SJCRH30 (cell line): Measurements from ENCODE around the gene PLB1. TPM values are rescaled to one million over a fixed set of nuclear protein-coding genes. Genes with fewer than 3 reads are reported as not detected.
A peak's percentile ranks its signal among the peaks of the same experiment; 100 is the strongest.

ENCODE experiments used
- DNase-seq, 2 experiments: peaks; one replicate each; pipeline ENCODE4 v3.0.0-alpha.2; 2015 to 2020
- H3K27ac ChIP-seq: fragments of 250-450 bp; sonication (Bioruptor Pico); 2 replicates; pipeline ENCODE4 v1.5.1; 2020; ENCODE audit warnings: mild to moderate bottlenecking, moderate library complexity
- H3K27me3 ChIP-seq: fragments of 250-450 bp; sonication (Bioruptor Pico); 2 replicates; pipeline ENCODE4 v1.5.1; 2020; ENCODE audit warnings: mild to moderate bottlenecking, moderate library complexity
- H3K36me3 ChIP-seq: fragments of 250-450 bp; sonication (Bioruptor Pico); 2 replicates; pipeline ENCODE4 v1.5.1; 2020; ENCODE audit warnings: mild to moderate bottlenecking, moderate library complexity
- H3K4me1 ChIP-seq: fragments of 250-450 bp; sonication (Bioruptor Pico); 2 replicates; pipeline ENCODE4 v1.5.1; 2020; ENCODE audit warnings: mild to moderate bottlenecking, moderate library complexity
- H3K4me3 ChIP-seq: fragments of 250-450 bp; sonication (Bioruptor Pico); 2 replicates; pipeline ENCODE4 v1.5.1; 2020; ENCODE audit warnings: mild to moderate bottlenecking, moderate library complexity
- H3K9me3 ChIP-seq: fragments of 250-450 bp; sonication (Bioruptor Pico); replicated peaks from 2 replicates; pipeline ENCODE4 v1.5.1; 2020; ENCODE audit warnings: mild to moderate bottlenecking, moderate library complexity
- total RNA-seq: library from RNA; depleted of rRNA; stranded (reverse); fragments of >200 nt; shearing (Covaris generic); gene quantifications from 2 replicates; pipeline ENCODE4 v1.2.3, GENCODE V29; 2014

PLB1 gene
- total RNA-seq, 1 experiment from 2014 or later: 0.61 TPM

DNA sequence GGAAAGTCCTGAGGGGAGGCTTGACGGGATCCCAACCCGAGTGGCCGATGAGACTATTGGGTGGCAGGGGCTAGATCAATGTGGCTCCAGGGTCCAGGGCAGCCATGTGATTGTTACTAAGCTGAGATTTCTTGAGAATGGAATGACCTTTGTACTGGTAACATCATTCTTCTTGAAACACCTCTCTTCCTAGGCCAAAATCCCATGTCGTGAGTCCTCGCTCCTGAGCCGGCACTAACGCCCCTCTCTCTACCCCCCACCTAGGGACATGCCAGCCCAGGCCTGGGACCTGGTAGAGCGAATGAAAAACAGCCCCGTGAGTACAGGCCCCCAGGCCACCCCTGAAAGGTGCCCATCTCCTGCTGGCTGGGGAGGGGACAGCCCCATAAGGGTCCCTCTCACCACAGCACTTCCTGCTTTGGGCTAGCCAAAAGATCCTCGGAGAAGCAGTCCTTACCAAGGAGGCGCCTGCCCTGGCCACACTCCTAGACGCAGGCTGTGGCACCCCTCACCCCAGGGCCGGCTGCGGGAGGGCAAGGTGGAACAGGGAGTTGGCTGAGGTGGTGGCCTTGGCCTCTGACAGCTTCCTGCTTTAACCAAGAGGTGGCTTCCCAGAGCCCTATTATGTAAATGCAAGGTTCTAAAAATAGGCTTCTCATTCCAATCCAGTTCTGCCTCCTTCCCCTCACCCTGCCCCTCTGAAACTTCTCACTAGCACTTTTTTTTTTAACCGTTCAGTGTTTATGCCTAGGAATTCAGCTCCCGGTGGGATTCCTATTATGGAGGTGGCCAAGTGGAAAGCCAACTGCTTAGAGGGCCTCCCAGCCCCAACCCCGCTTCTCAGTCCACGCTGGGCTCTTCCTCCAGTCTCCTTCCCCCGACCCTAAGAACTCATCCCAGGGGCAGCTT is 129.2 kb downstream of the PLB1 start:
- DNase-seq: peak in 1 of 2 experiments; percentile 60
- H3K36me3 ChIP-seq: no peaks in the 10 kb centered on the region
- H3K4me3 ChIP-seq: peak overlapping the region; percentile 26
- peaks cover 47% of the 10 kb centered on the region for H3K4me1 ChIP-seq
- peak overlapping the region; percentile 38; the same call in 1 of the 2 replicates for H3K27ac ChIP-seq
- H3K9me3 ChIP-seq: no peaks in the 10 kb centered on the region
- H3K27me3 ChIP-seq: no peaks in the 10 kb centered on the region

DNA sequence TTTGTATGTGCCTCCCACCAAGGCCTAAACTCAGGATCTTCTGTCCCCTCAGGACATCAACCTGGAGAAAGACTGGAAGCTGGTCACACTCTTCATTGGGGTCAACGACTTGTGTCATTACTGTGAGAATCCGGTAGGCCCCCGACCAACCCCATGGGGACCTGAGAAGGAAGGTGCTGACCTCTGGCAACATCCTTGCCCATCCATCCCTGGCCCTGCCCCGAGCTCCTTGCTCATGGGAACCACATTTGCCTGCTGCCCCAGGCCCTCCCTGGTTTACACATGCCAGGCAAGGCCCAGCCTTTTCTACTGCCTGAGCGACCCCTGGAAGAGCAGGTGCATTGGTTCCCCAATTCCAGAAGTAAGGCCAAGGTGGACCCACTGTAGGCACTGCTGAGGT is 130.5 kb downstream of the PLB1 start:
- Histone ChIP-seq H3K9me3 (no peaks in the 10 kb centered on the region), H3K27me3 (no peaks in the 10 kb centered on the region), H3K4me3 (no peak overlapping the region), H3K36me3 (no peaks in the 10 kb centered on the region), H3K4me1 (peaks cover 41% of the 10 kb centered on the region), H3K27ac (peak overlapping the region; percentile 51)
- DNase-seq: no peak

DNA sequence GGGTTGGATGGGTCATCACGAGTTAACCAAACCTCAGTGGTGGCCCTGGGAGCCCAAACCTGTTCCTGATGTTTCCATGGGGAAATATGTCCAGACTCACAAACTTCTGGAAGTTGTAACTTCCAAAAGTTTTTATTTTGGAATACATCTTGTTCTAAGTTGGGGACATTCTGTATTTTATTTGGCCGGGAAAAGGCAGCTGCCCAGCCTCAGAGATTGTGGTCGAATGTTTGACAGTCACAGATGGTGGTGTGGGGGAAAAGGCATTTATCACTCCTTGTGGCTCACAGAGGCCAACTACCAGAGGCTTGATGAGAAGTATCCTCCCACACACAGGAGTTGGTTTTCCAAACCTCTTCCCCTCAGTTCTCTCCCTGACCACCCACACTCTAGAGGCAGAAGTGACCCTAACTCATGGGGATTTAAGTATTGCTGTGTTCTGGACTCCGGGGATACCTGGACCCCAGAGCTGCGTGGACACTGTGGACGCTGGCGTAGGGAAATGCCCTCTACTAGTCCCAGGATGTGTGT is 131.1 kb downstream of the PLB1 start:
- H3K27ac ChIP-seq: peak overlapping the region; percentile 51
- peak; percentile 83 to 93 for DNase-seq
- no peak overlapping the region for H3K4me3 ChIP-seq
- H3K36me3 ChIP-seq: no peaks in the 10 kb centered on the region
- H3K9me3 ChIP-seq: no peaks in the 10 kb centered on the region
- peaks cover 36% of the 10 kb centered on the region for H3K4me1 ChIP-seq
- no peaks in the 10 kb centered on the region for H3K27me3 ChIP-seq

- no peaks in the 10 kb centered on the region for H3K9me3 ChIP-seq
Measured at GRCh38 chr2:28627722-28628480, 132.0 kb downstream of the PLB1 start.

GRCh38 chr2:28628506-28628905 is 132.6 kb downstream of the PLB1 start:
- Histone ChIP-seq H3K27me3 (no peaks in the 10 kb centered on the region), H3K4me3 (no peak overlapping the region), H3K4me1 (peaks cover 37% of the 10 kb centered on the region), H3K36me3 (no peaks in the 10 kb centered on the region), H3K9me3 (no peaks in the 10 kb centered on the region), H3K27ac (no peak overlapping the region)
- no peak for DNase-seq

More at GRCh38 chr2:28627722-28628480, 132.0 kb downstream of the PLB1 start:
- peak in 1 of 2 experiments; percentile 48 for DNase-seq
- Histone ChIP-seq H3K27ac (peak overlapping the region; percentile 51; the same call in 1 of the 2 replicates), H3K4me3 (no peak overlapping the region), H3K27me3 (no peaks in the 10 kb centered on the region), H3K4me1 (peaks cover 36% of the 10 kb centered on the region), H3K36me3 (no peaks in the 10 kb centered on the region)

- Histone ChIP-seq H3K9me3 (no peaks in the 10 kb centered on the region), H3K4me3 (no peak overlapping the region), H3K36me3 (no peaks in the 10 kb centered on the region), H3K4me1 (peaks cover 40% of the 10 kb centered on the region), H3K27ac (no peak overlapping the region), H3K27me3 (no peaks in the 10 kb centered on the region)
- no peak for DNase-seq
Measured at GRCh38 chr2:28628987-28629386, 133.1 kb downstream of the PLB1 start.

- H3K27me3 ChIP-seq: no peaks in the 10 kb centered on the region
- no peak overlapping the region for H3K4me3 ChIP-seq
- H3K4me1 ChIP-seq: peaks cover 35% of the 10 kb centered on the region
- no peak overlapping the region for H3K27ac ChIP-seq
- H3K36me3 ChIP-seq: no peaks in the 10 kb centered on the region
- H3K9me3 ChIP-seq: no peaks in the 10 kb centered on the region
- no peak for DNase-seq
Measured at GRCh38 chr2:28629910-28630309, 134.1 kb downstream of the PLB1 start.

DNA sequence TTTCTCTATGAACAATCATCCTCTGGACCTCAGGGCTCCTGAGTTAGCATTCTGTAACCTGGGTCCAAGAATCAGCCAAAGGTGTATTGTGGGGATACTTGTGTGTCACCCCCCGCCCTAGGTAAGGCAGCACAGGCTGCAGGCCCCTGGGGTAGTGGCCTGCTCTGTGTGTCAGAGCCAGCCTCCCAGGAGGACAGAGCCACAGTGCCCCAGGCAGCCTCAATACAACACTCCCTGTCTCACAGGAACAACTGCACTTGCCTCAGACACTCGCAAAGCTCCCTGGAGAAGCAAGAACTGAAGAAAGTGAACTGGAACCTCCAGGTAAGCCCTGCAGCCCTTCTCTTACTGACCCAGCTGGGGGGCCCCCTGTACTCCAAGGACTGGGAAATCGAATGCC is 134.5 kb downstream of the PLB1 start:
- H3K4me3 ChIP-seq: no peak overlapping the region
- H3K27me3 ChIP-seq: no peaks in the 10 kb centered on the region
- no peak for DNase-seq
- no peaks in the 10 kb centered on the region for H3K36me3 ChIP-seq
- H3K9me3 ChIP-seq: no peaks in the 10 kb centered on the region
- peaks cover 31% of the 10 kb centered on the region for H3K4me1 ChIP-seq
- no peak overlapping the region for H3K27ac ChIP-seq

DNA sequence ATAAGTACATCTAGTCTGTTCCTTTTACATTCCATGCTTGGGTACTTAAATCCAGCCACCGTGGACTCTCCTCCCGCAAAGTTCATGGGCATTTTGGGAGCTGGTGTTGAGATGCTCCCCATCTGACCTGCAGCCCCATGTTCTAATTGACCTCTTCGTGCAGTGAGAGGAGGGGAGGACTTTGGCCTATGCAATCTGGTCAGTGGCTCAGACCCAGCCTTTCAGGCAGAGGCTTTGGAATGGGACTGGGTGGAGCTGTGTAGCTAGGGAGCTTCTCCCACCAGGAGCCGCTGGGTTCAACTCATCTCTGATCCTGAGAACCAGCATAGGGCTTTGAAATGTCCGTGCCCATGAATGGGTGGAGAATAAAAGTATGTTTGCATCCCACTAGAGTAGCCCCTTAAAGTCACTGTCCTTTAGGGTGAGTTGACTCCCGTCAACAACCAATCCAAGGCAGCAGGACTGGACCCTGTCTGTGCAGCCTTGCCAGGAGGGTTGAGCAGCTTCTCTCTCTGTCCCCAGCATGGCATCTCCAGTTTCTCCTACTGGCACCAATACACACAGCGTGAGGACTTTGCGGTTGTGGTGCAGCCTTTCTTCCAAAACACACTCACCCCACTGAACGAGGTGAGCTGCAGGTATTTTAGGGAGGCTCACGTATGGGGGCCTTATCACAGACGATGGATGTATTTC is 135.8 kb downstream of the PLB1 start:
- Histone ChIP-seq H3K27me3 (no peaks in the 10 kb centered on the region), H3K4me1 (peaks cover 27% of the 10 kb centered on the region), H3K4me3 (no peak overlapping the region), H3K27ac (no peak overlapping the region), H3K36me3 (no peaks in the 10 kb centered on the region), H3K9me3 (no peaks in the 10 kb centered on the region)
- no peak for DNase-seq

GRCh38 chr2:28632791-28633190 is 136.9 kb downstream of the PLB1 start:
- Histone ChIP-seq H3K4me3 (no peak overlapping the region), H3K9me3 (no peaks in the 10 kb centered on the region), H3K36me3 (no peaks in the 10 kb centered on the region), H3K27me3 (no peaks in the 10 kb centered on the region), H3K4me1 (peaks cover 22% of the 10 kb centered on the region), H3K27ac (no peak overlapping the region)
- no peak for DNase-seq

DNA sequence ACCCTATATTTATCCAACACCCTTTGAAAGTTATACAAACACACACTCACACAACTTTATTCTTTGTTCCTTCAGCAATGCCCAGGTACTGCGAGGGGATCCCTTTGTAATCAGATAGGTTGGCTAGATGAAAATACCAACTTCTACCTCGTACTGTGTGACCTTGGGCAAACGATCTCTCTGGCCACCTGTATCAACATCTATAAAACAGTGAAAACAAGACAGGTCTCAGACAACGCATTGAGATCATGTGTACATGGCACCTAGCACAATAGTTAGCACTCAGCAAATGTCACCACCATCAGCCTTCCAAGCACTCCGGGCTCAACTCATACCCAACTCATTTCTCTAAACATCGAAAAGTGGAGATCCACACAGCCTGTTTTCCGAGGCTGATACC is 137.3 kb downstream of the PLB1 start:
- Histone ChIP-seq H3K27ac (no peak overlapping the region), H3K9me3 (no peaks in the 10 kb centered on the region), H3K4me1 (peaks cover 20% of the 10 kb centered on the region), H3K4me3 (no peak overlapping the region), H3K27me3 (no peaks in the 10 kb centered on the region), H3K36me3 (no peaks in the 10 kb centered on the region)
- DNase-seq: no peak

DNA sequence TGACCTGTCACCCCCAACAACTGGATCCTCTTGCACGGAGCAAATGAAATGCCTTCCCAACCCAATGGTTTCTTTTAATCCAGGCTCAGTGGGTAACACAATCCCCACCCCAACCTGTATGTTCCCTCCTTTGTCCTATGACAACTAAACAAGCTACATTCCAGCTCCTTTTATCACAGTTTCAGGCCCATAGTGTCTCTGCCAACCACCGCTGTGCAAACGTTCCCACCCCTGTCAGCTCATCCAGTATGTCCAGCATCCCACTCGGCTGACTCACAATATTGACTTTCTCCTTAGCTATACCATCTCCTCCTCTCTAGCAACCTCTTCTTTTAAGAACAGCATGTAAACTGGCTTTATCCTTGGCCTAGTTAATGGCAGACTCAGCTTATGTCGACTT is 137.9 kb downstream of the PLB1 start:
- DNase-seq: peak in 1 of 2 experiments; percentile 39
- Histone ChIP-seq H3K9me3 (no peaks in the 10 kb centered on the region), H3K27ac (no peak overlapping the region), H3K4me3 (no peak overlapping the region), H3K27me3 (no peaks in the 10 kb centered on the region), H3K4me1 (peaks cover 20% of the 10 kb centered on the region), H3K36me3 (no peaks in the 10 kb centered on the region)

DNA sequence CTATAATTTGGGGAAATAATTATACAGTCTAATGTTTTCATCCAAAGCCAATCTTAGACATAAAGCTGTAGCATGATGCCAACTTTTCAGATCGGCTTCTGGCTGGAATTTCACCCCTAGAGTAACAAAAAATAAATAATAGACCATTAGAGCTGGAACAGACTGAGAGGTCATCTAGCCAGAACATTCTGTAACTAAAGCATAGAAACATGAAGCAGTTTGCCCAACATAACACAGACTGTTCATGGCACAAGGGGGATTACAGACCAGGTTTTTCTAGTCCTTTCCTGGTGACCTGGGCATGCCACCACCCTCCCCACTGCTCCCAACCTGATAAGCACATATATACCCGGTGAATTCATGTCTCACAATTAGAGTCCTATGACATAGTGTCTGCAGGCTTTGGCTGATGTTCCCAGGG is 139.3 kb downstream of the PLB1 start:
- Histone ChIP-seq H3K4me1 (peaks cover 24% of the 10 kb centered on the region), H3K27me3 (no peaks in the 10 kb centered on the region), H3K4me3 (no peak overlapping the region), H3K36me3 (no peaks in the 10 kb centered on the region), H3K27ac (no peak overlapping the region), H3K9me3 (no peaks in the 10 kb centered on the region)
- no peak for DNase-seq

DNA sequence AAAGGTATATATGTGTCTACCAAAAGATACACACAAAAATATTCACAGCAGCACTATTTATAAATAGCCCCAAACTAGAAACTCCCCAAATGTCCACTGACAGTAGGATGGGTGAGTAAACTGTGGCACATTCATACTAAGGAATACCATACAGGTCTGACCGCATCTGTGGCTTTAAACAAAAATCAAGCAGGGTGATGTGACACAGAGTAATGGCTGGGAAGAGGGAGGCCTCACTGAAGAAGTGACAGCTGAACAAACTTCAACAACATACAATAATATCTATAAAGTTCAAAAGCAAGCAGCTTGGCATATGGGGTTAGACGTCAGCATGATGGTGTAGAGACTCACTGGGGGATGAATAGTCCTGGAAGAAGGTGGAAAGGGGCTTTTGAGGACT is 140.6 kb downstream of the PLB1 start:
- Histone ChIP-seq H3K4me3 (no peak overlapping the region), H3K27ac (no peak overlapping the region), H3K4me1 (peaks cover 24% of the 10 kb centered on the region), H3K9me3 (no peaks in the 10 kb centered on the region), H3K27me3 (no peaks in the 10 kb centered on the region), H3K36me3 (no peaks in the 10 kb centered on the region)
- DNase-seq: peak in 1 of 2 experiments; percentile 68
